HG03139 (cell line): ENCODE data around the gene KLF8.
"Not testable (repeated sequence)": the region's sequence is repeated elsewhere in the genome, so short reads cannot be mapped to it uniquely, and the experiment has no call there.

Experiments
- ATAC-seq: cut with Tn5 transposase; IDR thresholded peaks from one replicate; pipeline ENCODE4 v1.9.1; 2021; ENCODE audit not compliant: unreplicated experiment

KLF8 gene

DNA sequence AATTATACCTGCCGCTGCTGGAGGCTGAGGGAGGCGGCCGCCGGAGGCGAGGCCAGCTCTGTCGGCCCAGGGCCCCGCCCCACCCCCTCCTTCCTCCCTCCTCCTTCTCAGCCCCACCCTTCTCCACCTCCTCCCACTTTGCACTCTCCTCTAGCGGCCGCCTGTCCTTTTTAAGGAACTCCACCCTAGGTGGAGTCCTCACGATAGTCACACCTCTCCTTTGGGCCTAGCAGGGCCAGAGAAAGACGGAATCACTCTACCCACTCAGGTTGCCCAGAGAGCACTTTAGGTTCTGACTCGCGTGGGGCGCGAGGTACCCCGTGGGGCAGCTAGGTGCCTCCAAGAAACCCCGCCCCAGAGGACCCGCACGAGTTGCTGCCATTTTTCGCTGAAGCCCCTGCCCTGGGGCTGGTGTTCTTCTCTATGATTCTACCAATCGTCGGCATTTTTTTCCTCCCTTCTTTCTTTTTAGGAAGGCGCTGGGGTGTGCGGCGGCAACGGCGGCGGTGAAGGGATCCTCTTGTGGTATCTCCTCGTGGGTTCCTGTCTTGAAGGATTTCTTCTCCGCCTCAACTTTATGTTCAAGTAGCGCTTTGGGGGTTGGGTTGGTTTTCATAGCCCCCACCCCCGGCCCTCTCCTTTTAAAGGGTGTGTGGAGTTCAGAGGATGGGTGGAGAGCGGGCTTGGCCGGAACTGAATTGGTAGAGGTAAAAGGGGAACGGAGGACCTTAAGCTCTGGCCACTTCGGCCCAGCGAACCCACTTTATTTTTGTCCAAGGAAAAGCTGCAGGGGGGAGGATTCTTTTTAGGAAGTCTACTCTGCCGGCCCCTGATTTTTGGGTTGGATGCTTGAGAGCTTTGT is at the start of gene KLF8:
TSS of gene KLF8 (plus strand) at position 136 of the 862 bp plus-strand sequence. CDS start 979 bp downstream, outside the sequence.
- peak; percentile 67 for ATAC-seq

DNA sequence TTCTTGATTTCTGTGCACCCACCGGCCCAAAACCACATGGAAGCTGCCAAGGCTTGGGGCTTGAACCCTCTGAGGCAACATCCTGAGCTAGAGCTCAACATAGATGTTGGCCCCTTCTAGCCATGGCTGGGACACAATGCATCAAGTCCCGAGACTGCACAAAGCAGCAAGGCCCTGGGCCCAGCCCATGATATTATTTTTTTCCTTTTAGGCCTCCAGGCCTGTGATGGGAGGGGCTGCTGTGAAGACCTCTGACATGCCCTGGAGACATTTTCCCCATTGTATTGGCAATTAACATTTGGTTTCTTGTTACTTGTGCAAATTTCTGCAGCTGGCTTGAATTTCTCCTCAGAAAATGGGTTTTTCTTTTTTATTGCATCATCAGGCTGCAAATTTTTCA is 25.2 kb upstream of the KLF8 start:
- ATAC-seq: not testable (repeated sequence)

DNA sequence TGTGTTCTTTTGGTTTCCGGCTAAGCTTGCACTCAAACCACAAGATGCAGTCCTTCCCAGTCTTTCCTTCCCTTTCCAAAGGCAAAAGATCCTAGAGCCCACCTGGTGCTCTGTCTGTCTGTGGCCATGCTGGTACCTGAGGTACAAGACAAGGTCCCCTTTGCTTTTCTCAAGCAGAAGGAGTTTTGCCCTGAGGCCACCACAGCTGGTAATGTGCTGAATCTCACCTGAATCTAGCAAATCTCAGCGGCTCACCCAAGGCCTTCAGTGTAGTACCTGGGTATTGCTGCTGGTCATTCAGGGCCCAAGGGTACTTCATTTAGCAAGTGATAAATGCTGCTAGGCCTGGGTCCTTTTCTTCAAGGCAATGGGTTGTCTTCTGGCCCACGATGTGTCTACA is 20.5 kb upstream of the KLF8 start:
- no peak for ATAC-seq

DNA sequence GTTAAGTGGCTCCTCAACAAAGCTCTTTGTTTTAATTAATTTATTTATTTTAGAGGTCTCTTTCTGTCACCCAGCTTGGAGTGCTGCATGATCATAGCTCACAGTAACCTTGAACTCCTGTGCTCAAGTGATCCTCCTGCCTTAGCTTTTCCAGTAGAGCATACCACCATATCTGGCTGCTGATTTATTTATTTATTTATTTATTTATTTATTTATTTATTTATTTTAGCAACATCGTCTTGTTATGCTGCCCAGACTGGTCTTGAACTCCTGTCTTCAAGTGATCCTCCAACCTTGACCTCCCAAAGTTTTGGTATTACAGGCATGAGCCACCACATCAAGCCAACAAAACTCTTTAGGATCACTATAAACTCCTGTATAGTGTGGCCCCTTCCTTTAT is 15.8 kb upstream of the KLF8 start:
- ATAC-seq: no peak

DNA sequence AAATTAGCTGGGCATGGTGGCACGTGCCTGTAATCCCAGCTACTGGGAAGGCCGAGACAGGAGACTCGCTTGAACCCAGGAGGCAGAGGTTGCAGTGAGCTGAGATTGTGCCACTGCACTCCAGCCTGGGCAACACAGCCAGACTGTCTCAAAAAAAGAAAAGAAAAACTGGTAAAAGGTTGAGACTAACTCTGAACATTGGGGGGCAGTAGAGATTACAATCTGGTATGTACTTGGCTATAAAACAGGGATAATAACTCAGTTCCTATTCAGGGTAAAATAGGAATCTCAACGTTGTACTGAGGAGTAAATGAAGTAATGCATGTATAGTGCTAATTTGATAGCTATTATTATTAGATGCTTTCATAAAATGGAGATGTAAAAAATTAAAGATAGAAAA is 12.5 kb upstream of the KLF8 start:
- ATAC-seq: no peak

DNA sequence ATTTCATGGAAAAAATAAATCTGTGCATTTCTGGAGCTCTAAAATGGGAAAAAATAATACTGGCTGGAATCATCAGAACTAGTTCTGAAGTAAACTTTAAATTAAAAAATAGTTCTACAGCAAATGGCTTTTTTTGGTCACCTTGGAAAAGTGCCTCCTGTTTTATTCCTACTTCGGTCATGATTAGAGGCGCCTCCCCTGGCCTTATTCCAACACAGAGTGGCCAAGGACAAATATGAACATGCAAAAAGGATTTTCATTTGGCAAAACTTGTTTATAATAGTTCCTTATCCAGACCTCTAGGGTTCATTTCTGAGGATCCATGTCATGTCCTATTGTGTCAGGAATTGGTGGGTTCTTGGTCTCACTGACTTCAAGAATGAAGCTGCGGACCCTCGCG is 11.1 kb upstream of the KLF8 start:
- ATAC-seq: no peak

DNA sequence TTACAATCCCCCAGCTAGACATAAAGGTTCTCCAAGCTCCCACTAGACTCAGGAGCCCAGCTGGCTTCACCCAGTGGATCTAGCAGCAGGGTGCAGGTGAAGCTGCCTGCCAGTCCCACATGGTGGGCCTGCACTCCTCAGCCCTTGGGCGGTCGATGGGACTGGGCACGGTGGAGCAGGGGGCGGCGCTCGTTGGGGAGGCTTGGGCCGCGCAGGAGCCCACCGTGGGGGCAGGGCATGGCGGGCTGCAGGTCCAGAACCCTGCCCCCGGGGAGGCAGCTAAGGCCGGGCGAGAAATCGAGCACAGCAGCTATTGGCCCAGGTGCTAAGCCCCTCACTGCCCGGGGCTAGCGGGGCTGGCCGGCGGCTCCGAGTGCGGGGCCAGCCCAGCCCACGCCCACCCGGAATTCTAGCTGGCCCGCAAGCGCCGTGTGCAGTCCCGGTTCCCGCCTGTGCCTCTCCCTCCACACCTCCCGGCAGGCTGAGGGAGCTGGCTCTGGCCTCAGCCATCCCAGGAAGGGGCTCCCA is 9.6 kb upstream of the KLF8 start:
- ATAC-seq: no peak

DNA sequence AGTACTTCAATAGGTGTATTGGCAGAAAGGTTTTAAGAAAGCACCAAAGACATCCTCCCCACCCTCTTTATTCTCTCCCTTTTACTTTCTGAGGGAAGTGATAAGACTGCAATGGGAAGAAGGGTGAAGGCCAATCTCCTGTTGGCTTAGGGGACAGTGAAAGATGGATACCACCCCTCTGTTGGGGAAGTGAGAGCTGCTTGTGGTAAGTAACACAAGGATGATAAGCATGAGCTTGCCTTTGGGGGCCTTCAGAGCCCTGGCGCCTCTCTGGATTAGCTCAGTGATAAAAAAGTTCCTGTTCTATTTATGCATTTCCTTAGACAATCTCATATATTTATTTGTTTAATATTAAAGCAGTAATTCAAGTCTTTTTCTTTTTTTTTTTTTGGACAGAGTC is 5.2 kb upstream of the KLF8 start:
- no peak for ATAC-seq

DNA sequence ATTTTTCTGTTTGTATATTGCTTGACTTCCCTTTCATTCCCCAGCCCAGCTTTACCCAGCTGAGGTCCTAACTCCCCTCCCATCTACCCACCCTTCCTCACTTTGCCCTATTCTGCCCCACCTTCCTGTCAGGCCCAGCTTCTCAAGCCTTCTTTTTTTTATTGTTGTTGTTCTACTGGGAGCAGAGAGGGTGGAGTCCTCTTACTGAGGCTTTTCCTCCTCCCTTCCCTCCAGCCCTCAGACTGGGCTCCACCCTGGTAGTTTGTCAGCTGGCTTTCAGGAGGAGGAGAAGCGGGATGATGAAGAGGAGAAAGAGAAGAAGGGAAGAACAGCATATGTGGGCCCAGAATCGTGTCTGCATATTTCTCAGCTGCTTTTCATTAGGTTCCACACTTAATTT is 3.2 kb upstream of the KLF8 start:
- ATAC-seq: no peak

DNA sequence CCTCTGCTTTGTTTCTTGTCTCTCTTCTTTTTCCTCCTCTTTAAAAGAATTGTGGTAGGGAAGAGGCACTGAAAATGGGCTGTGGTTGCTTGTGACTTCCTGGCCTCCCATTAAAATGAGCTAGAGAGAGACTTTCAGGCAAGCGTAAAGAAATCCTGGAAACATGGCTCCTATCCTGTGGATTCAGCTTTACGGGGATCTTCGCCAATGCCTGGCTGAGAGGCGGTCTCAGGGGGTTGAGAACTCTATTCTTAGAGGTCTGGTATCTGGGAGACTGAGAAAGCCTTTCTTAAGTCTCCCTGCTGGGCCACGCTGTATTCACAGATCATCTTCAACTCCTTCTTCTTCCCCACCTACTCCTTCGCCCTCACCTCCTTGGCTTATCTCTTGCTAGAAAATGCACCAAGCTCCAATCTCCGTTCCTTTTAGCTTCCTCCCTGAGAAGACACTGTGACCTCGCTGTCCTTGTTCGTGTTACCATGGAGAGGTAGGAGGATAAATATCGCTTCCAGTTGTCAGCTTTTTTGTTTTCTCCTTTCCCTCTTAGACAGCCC is 542 bp upstream of the KLF8 start:
- ATAC-seq: no peak

DNA sequence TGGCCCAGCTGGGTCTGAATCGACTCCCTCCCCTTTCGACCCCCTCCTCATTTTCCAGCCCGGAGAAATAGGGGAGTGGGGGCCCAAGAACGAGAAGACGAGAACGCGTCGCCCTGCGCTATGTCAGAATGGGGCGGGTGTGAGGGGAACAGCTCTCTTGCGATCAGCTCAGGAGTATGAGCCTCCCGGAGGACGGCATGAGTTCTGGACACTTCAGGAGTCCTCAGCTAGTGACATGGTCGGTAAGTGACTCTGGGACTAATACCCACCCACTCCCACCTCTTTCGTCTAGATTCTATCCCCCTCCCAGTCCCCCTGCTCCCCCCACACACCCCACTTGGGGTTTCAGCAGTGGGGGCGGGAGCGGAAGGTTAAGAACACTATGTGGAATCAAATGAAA is 944 bp downstream of the KLF8 start:
- ATAC-seq: no peak

DNA sequence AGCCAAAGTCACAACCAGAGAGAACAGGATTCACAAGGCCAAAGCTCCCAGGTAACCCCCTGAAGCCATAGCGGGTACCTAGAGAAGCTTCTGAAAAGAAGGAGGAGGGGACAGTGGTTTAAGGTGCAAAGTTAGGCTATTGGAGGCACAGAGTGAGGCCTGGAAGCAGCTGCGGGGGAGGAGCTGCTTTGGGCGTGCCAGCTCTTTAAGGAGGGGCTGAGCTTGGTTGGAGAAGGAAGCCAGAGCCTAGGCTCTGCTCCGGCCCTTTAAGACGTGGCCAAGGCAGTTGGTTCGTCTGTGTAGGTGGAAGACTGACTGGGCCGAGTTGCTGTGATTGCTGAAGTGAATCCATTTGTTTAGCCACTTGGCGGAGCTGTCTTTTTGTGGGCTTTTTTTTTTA is 1.5 kb downstream of the KLF8 start:
- peak; percentile 86 for ATAC-seq

DNA sequence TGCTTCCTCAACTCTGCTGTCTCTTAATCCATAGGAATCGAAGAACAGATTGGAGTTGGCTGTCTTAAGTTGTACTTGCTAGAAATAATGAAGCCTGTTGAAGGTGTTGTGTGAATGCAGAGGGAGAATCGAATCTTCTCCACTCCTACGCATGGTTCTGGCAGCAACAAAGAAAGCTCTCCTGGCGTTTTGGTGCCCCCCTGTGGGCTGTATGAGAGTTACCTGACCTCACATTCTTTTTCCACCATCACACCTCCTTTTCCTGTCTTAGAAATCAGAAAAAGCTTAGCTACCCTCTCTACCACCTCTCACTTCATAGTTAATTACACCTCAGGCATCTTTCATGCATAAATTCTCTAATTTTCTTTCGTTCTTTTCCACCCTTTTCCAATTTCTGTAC is 16.3 kb downstream of the KLF8 start:
- ATAC-seq: no peak

DNA sequence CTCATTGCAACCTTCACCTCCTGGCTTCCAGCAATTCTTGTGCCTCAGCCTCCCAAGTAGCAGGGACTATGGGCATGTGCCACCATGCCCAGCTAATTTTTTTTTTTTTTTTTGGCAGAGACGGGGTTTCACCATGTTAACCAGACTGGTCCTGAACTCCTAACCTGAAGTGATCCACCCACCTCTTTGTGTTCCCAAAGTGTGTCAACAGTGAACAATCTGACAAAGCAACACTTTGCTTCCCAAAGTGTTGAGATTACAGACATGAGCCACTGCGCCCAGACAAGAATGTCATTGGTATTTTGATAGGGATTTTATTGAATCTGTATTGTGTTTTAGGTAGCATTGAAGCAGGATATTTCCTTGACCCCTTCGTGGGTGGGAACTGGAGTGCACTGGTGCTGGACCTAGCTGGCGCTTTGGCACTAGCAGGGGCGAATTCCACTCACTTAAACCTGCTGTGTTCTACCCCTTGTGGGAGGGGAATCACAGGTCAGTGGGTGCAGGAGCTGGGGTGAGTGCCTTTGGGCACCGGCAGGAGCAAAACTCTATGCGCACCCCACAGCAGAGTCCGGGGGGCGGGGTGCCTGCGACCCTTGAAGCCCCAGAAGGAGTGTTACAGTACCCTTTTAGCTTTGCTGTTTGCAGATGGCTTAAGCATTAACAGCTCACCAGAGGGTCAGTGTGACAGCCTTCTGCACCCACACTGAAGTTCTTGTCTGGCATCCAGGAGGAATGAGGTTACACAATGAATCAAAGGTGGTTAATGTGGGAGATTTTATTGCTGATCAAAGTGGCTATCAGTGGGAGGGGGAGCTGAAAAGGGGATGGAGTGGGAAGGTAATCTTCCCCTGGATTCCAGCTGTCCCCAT is 21.9 kb downstream of the KLF8 start:
- ATAC-seq: no peak

DNA sequence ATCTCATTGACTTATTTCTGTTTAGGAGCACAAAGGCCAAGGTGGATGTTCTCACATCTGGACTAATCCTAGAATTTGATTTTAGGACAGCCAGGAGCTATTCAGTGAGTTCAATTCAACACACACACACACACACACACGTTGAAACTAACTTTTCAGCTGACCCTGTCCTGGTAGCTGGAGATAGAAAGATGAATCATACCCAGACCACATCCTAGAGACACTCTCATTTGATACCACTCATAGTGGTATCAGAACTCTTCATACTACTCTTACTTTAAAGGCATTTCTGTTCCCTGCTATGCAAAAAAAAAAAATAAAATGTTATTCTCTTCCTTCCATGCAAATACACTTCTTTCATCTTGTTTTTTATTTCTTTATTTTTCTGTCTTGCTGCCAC is 36.7 kb downstream of the KLF8 start:
- peak; percentile 87 for ATAC-seq

DNA sequence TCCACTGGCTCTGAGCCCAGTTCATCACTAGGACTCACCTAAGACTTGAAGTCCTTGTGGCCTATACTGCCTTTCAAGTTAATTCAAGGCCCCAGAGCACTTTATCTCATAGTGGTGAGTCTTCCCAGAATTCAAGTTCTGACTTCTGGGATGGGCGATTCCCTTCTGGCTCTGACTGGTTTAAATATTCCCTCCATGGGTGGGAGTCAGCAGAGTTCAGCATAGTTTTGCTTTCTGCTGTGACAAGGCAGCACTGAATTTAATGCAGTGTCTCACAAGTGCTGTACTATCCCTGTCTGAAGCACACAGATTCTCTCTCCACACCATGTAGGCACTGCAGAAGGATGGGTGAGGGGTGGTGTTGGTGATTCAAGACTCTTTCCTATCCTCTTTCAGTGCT is 46.5 kb downstream of the KLF8 start:
- no peak for ATAC-seq

DNA sequence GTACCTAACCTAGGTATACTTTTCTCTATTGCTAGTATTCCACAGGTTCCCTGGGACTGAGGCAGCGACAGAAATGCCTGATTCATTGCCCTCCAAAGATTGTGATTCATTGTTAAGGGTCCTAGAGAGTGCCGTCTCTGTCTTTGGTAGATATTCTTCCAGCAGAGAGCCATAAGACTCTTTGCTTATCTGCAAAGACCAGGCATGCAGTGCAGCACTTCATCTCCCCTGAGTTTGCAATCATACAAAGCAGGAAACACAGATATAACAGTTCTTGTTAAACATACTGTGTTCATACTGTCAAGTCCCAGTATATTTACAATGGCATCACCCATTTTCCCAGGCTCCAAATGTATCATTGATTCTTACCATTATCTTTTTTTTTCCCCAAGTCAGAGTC is 47.7 kb downstream of the KLF8 start:
- no peak for ATAC-seq

DNA sequence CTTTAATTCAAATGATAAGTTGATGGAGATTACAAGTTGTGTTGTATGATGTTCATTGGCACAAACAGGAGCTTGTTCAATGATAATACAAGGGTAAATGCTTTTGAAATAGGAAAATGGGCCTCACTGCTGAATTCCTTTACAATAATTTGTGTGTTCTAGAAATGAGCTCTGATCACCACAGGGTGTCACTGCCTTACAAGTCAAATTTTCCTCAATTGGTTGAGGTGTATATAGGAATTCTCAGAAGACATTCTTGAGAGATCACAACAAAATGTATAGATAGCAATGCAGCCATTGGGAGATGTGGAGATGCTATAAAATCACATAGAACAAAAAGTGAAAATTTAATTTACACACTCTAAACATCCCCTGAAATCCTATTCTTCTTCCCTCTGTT is 49.6 kb downstream of the KLF8 start:
- ATAC-seq: no peak

DNA sequence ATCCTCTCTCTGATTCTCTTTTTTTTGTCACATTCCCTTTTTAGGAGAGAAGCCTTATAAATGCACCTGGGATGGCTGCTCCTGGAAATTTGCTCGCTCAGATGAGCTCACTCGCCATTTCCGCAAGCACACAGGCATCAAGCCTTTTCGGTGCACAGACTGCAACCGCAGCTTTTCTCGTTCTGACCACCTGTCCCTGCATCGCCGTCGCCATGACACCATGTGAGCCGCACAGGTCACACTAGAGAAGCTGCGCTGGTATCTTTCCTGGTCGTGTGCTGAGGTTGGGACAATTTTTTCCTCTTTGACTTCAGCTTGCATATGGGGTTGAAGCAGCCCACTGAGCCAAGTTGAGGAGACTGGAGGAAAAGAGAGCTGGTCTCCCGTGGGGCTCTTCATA is 52.1 kb downstream of the KLF8 start:
- no peak for ATAC-seq

DNA sequence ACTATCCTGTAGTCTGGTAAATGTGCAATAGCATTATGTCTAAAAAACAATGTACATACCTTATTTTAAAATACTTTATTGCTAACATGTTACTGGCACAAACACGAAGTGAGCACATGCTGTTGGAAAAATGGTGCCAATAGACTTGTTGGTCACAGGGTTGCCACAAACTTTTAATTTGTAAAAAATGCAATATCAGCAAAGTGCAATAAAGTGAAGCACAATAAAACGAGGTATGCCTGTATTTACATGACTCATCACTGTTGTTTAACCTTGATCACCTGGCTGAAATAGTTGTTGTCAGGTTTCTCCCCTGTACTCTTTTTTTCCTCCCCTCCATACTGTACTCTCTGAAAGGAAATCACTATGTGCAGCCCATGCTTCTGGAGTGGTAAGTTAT is 56.5 kb downstream of the KLF8 start:
- no peak for ATAC-seq

DNA sequence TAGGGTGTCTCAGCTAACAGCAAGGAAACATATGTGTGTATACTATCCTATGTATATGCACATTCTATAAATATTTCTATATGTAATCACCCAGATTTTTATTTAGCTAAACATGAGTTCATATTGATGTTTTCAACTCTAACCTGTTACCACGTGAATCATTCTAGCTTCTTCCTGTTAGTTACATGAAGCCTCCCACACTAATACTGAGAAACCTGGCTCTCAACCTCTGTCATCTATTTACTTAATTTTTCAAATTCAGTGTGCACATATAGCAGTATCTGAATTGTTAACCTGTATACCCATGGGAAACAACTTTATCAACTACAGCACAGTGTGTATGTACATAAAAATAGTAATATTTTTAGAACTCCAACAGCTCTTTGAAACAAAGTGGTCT is 57.3 kb downstream of the KLF8 start:
- ATAC-seq: no peak

DNA sequence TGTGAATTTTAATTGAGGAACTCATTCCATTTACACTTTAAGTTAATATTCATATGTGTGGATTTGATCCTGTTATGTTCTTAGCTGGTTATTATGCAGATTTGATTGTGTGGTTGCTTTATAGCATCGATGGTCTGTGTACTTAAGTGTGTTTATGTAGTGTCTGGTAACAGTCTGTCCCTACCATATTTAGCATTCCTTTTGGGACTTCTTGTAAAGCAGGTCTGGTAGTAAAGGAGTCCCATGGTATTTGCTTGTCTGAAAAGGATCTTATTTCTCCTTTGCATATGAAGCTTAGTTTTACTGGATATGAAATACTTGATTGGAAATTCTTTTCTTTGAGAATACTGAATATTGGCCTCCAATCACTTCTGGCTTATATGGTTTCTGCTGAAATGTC is 76.6 kb downstream of the KLF8 start:
- no peak for ATAC-seq
